Eye (tissue), 1 donor: ENCODE measurements around the gene RECQL5.
"Not testable (repeated sequence)": the region's sequence is repeated elsewhere in the genome, so short reads cannot be mapped to it uniquely, and the experiment has no call there.

Source experiments
- DNase-seq: peaks from one replicate; pipeline ENCODE4 v3.0.0-alpha.2; 2015

The RECQL5 gene

GRCh38 chr17:75646638-75646992 lies 20.3 kb downstream of the RECQL5 start:
- DNase-seq: no peak

DNA sequence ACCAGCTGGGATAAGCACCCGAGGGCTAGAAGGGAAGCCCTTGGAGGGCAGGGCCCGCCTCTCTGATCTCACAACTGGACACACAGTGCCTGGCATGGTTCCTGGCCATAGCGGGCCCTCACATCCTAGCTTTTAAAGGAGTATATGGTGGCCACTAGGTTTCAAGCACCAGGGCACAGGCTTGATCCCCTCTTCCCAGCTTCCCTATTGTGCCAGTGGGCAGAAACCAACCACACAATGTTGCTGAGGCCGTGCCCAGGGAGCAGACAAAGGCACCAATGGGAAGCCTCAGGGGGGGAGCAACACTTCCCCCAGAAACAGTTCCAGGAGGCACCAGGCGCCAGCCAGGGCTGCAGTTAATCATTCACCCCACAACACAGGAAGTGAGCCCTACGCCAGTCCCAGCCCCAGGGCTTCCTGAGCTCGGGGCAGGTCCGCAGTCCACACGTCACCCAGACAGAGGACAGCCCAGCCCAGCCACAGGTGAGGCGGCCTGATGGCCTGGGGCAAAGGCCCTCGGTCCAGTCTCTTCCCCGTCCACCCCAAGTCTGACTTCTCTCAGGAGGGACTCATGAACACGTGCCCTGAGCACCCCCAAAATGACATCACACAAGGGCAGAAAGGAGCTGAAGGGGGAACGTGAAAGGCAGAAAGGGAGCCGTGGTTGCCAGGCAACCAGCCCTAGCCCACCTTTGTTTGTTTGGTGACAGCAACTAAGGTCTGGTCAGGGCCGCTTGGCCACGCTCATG lies 20.9 kb downstream of the RECQL5 start:
- no peak for DNase-seq

DNA sequence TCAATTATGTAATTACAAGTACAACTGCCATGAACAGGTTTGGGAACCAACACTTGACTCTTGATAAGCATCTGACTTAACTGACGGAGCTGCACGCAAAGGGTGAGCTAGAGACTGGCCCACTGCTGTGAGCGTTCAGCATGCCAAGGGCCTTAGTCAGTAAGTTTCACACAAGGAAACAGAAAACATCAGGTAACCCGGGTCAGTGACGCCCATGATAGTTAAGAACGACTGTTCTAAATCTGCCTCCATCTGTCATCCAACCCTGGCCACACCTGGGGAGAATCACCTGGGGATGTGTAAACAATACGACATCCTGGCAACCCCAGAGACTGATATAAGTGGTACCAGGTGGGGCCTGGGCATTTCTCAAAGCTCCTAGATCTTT lies 21.5 kb downstream of the RECQL5 start:
- DNase-seq: no peak

DNA sequence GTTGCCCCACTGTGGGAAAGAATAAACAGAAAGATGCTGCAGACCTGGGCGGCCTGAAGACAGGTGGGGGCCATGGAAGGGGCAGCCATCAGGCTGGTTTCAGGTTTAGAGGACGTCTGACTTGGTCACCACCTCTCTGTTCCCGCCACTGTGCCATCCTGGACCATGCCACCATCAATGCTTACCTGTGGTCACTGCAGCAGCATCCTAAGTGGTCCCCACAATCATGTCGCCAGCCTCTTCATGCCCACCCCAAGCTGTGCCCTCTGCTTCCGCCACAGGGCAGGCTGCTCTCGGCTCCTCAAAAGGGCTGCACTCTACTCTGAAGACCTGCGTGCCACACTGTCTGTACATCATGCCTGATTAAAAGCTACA lies 23.3 kb downstream of the RECQL5 start:
- DNase-seq: no peak

DNA sequence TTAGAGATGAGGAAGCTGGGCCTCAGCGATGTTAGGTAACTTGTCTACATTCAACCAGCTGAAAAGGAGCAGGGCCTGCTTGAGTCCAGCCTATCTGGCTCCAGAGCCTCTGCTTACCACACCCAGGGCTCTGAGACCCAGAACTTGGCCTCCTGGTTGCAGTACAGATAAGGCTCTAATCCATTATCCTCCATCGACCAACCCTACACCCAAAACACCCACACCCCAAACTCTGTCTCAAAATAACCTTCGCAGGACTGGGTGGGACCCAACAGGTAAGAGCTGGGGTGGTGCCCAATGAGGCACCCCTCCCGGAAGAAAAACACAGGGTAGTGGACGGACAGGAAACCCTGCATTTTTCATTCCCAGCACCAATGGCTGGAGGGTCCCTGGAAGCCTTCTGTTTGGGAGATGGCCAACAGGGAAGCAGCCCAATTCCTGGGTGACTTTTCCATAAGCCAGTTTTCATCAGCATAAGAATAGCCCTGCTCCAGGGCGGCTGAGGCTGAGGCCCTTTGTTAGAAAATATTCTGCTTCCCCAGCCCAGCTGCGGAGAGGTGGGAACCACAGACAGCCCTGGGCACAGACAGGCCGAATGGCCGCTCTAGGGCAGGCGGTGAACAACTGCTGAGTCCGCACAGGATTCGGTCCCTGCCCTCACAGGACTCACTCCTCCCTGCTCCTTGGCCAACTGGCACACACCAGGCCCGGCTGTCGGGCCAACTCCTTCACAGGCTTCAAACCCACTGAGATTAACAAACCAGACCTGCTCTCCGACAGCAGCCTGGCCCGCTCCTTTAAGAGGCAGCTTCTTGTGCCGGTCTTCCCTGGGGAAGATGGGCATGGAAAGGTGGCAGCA lies 23.9 kb downstream of the RECQL5 start:
- no peak for DNase-seq

DNA sequence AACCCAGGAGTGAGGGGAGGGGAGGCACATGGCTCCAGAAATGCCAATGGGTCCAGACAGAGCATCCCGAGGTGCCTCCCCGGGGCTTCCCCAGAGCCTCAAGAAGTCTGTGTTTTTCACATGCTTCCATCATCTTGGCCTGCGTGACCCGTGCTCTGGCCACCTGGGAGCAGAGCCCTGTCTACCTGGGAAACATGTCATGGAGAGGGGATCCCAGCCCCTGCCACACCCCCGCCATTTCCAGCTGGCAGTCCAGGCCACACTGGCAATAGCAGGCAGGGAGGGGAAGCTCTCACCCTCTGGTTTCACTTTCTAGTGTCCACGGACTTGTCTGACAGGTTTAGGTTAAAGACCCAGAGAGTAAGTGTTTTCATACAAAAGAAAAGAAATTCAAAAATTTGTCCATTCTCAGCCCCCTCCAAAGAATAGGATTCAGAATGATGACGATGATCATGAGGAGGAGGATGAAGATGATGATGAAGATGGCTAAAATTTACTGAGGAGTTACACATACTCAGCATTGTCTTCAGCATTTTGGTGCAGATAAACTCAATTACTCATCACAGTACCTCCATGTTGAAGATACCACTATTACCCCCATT lies 24.7 kb downstream of the RECQL5 start:
- DNase-seq: no peak

DNA sequence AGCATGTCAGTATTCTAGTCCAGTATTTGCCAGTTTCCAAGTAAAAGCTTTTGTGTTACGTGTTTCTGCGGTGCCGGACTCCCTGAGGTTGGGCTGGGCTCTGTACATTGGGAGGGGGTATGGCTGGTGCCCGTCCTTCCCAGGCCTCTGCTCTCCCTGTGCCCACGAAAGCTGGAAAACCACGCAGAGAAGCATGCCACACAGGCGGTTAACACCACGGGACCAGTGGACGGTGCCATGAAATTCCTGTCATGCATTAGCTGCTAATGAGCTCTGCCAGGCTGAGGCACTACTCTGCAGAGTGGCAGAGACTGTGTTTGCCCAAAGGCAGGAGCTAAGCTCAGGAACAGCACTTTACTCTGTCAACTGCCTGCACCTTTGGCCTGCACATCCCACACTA lies 25.6 kb downstream of the RECQL5 start:
- DNase-seq: no peak

DNA sequence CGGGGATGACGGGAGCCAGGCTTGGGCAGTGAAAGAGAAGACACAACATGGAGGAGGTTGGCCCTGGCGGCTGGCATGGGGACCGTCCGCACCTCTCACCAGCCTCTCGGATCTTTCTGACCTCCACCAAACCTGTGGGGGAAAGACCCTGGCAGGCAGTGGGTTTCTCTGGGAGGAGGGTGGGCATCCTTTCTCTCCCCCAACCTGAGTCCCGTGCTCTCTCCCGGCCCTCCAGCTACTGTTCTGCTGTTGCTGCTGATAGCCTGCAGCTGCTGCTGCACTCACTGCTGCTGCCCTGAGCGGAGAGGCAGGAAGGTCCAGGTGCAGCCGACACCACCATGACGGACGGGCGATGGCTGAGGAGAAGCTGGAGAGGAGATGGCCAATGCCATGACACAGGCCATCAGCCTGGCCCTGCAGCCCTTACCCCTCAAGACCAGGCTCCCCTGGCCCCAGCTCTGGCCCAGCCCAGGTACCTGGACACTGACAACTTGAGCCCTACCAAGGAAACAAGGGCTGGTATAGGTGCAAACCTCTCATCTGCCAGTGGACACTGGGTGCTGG lies 26.3 kb downstream of the RECQL5 start:
- no peak for DNase-seq

- DNase-seq: no peak
Observed at GRCh38 chr17:75639771-75640555, 27.0 kb downstream of the RECQL5 start.

GRCh38 chr17:75639327-75639726 lies 27.6 kb downstream of the RECQL5 start:
- DNase-seq: no peak

DNA sequence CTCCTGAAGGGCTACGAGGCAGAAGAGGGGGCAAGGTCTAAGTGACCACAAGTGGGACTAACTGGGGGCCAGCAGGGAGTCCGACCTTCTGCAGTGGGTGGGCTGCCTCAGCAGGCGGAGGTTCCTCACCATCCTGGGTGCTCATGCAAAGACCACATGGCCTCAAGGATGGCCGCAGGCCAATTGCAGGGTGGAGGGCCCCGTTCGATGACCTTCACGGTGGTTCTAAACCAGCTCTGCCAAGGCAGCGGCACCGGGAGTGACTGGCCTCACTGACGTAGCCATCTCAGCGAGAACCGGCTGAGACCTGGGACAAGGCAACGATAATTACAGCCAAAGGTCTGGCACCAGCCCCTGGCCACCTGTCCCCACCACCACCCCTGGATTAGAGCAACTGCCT lies 28.1 kb downstream of the RECQL5 start:
- no peak for DNase-seq

DNA sequence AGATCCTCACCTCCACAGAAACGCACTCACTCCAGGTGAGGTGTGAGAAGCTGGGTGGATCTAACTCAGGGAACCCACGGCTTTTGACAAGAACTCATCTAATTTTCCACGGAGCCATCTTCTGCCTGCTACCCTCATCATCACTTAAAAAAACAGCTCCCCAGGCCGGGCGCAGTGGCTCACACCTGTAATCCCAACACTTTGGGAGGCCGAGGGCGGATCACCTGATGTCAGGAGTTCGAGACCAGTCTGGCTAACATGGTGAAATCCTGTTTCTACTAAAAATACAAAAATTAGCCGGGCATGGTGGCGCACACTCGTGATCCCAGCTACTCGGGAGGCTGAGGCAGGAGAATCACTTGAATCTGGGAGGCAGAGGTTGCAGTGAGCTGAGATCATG lies 28.9 kb downstream of the RECQL5 start:
- DNase-seq: not testable (repeated sequence)

DNA sequence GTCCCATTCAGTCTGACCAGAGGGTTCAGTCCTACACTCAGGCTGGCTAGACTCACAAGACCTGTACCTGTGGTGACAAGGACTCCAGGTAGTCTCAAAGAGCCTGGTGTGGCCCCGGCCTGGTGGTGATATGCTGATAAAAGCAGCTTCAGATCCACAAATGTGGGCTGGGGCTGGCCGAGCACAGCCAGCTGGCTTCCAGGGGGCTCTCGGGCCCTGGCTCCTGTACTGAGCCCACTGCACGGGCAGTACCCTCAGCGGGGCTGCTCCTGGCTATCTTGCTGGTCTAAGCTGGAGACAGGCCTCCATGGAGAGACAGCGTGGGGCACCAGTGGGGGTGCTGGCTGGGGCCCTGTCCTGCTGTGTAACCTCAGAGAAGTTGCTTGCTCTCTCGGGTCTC lies 29.4 kb downstream of the RECQL5 start:
- DNase-seq: no peak

DNA sequence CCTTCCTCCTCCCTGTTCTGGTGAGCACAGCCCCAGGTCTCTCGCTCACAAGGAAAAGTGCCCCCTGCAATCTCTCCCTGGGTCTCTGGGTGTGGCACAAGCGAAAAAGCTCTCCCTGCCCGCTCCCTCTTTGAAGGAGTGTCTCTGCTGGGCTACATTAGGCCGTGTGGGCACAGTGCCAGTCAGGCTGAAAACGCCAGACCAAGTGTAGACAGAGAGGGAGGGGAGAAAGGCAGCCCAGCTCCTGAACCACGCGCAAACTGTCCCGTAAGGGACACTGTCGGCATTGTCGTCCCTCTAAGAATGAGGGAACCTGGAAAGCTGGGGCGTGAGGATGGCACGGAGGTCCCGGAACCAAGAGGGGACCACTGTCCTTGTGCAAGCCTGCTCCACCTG lies 29.8 kb downstream of the RECQL5 start:
- DNase-seq: no peak

DNA sequence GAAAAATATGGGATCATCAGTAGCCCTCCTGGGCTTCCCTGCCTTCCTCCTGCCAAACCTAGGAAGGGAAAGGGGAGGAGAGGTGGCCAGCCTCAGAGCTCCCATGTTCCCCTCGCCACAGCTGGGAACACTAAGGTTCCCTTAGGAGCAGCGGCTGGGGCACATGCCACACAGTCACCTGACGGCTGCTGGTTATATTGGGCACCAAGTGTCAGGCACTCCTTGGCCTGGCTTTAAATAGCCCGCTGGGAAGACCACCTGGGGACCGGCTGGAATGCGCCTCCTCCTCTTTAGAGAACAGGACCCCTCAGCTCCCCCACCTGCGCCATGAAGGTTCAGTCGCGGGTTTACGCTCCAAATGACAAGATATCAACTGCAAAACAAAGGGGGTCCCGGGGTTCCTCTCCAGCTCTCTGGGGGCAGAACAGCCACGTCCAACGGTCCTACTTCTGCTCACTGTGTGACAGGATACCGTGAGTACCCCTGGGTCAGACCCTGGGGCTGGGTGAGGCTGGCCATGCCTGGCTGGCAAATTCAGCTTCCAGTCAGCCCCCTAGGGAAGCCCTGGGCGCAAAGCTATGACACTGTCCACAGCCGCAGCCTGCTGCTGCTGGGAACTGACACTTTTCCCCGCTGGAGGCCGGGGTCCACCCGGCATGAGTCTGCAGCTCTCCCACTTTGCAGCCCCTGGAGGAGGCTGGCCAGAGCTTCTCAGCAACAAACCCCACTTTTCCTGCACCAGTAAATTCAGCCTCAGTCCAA lies 30.4 kb downstream of the RECQL5 start:
- no peak for DNase-seq

GRCh38 chr17:75635610-75636202 lies 31.2 kb downstream of the RECQL5 start:
- DNase-seq: no peak

DNA sequence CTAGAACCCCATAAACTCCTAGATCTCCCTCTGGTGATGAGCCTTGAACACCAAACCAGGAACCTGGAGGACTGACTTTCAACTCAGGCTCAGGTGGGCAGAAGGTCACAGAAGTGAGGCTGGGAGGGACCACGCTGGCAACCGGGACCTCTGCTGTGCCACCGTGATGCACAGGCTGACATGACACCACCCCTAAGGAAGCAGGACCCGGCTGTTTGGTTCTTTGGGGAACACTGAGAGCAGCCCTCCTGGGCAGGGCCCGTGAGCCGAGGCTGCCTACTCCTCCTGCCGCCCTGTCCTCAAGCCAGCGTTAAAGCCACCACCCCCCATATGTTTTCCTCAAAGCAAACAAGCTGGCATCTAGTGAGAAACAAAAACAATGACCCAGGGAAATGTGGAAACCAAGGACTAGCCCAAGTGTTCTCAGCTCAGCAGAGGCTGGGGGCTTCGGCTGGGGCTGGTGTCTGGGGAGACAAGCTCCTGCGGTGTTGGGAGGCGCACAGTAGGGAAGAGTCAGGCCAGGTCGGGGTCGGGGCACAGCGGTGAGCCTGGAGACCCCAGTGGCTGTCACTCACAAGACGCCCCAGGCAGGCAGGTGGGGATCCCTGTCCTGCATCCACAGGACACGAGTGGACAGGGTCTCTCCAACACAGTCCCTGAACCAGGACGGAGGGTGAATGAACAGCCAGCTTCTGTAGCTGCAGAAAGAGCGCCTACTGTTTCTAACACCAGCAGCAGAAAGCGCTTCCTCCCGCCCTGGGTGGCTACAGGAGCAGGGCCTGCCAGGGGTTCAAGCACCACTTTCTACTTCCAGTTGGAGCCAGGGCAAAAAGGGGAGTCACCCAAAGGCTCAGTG lies 32.0 kb downstream of the RECQL5 start:
- no peak for DNase-seq

GRCh38 chr17:75634376-75634740 lies 32.6 kb downstream of the RECQL5 start:
- DNase-seq: peak; percentile 39

GRCh38 chr17:75633486-75634375 lies 33.2 kb downstream of the RECQL5 start:
- peak; percentile 96 for DNase-seq
